Left kidney (tissue), 2 donors: ENCODE measurements around the gene ZBTB3. TPM values are rescaled to one million over a fixed set of nuclear protein-coding genes. Genes with fewer than 3 reads are reported as not detected.
A peak's percentile ranks its signal among the peaks of the same experiment; 100 is the strongest.
"Not testable (repeated sequence)": the region's sequence is repeated elsewhere in the genome, so short reads cannot be mapped to it uniquely, and the experiment has no call there.

Source experiments
- DNase-seq: peaks from one replicate; pipeline ENCODE4 v3.0.0-alpha.2; 2013
- polyA plus RNA-seq: library from polyadenylated mRNA; unstranded; fragments of 120-200 nt; gene quantifications from one replicate; pipeline ENCODE4 v1.2.1, GENCODE V29; 2013; ENCODE audit not compliant: insufficient read length

The ZBTB3 gene
- polyA plus RNA-seq, 1 donor: 8.1 TPM

GRCh38 chr11:62716206-62716605 lies 37.8 kb downstream of the ZBTB3 start:
- no peak for DNase-seq

GRCh38 chr11:62715150-62716130 lies 38.5 kb downstream of the ZBTB3 start:
- no peak for DNase-seq

GRCh38 chr11:62713343-62713742 lies 40.6 kb downstream of the ZBTB3 start:
- DNase-seq: no peak

GRCh38 chr11:62712861-62713260 lies 41.1 kb downstream of the ZBTB3 start:
- no peak for DNase-seq

- DNase-seq: no peak
Observed at GRCh38 chr11:62712276-62712812, 41.6 kb downstream of the ZBTB3 start.

GRCh38 chr11:62710001-62710345 lies 44.0 kb downstream of the ZBTB3 start:
- DNase-seq: no peak

GRCh38 chr11:62709247-62710000 lies 44.5 kb downstream of the ZBTB3 start:
- peak; percentile 99 for DNase-seq

- no peak for DNase-seq
Observed at GRCh38 chr11:62708793-62709192, 45.2 kb downstream of the ZBTB3 start.

GRCh38 chr11:62708392-62708791 lies 45.6 kb downstream of the ZBTB3 start:
- DNase-seq: no peak

GRCh38 chr11:62707277-62707861 lies 46.6 kb downstream of the ZBTB3 start, which contains the start of the genes BSCL2 and GNG3:
BSCL2 (minus strand) TSS chr11:62707424; CDS start chr11:62707195, 229 bp downstream.
GNG3 (plus strand) TSS chr11:62707676; CDS start chr11:62708296, 620 bp downstream.
- DNase-seq: peak; percentile 88

- no peak for DNase-seq
Observed at GRCh38 chr11:62706850-62707247, 47.1 kb downstream of the ZBTB3 start.

- DNase-seq: peak; percentile 91
Observed at GRCh38 chr11:62705880-62706849, 47.8 kb downstream of the ZBTB3 start.

GRCh38 chr11:62705413-62705812 lies 48.5 kb downstream of the ZBTB3 start:
- no peak for DNase-seq

GRCh38 chr11:62703921-62704320 lies 50.0 kb downstream of the ZBTB3 start:
- not testable (repeated sequence) for DNase-seq

- DNase-seq: no peak
Observed at GRCh38 chr11:62702246-62702645, 51.7 kb downstream of the ZBTB3 start.

Other genes starting within 250 kb of the ZBTB3 start
- gene AHNAK, start 207.4 kb downstream of the ZBTB3 start, polyA plus RNA-seq: 199 TPM
- 2,043 TPM for gene EEF1G, start 180.3 kb downstream of the ZBTB3 start, polyA plus RNA-seq
- 24.8 TPM for gene TUT1, start 162.6 kb downstream of the ZBTB3 start, polyA plus RNA-seq
- 108 TPM for gene MTA2, start 152.3 kb downstream of the ZBTB3 start, polyA plus RNA-seq
- 36.4 TPM for gene EML3, start 141.4 kb downstream of the ZBTB3 start, polyA plus RNA-seq
- gene ROM1, start 140.9 kb downstream of the ZBTB3 start, polyA plus RNA-seq: 3.5 TPM
- gene B3GAT3, start 132.2 kb downstream of the ZBTB3 start, polyA plus RNA-seq: 26.3 TPM
- gene GANAB, start 107.5 kb downstream of the ZBTB3 start, polyA plus RNA-seq: 395 TPM
- gene INTS5, start 100.9 kb downstream of the ZBTB3 start, polyA plus RNA-seq: 17.8 TPM
- 59.0 TPM for gene C11orf98, start 89.0 kb downstream of the ZBTB3 start, polyA plus RNA-seq
- 5.9 TPM for gene CSKMT, start 88.8 kb downstream of the ZBTB3 start, polyA plus RNA-seq
- 7.5 TPM for gene UQCC3, start 82.5 kb downstream of the ZBTB3 start, polyA plus RNA-seq
- 9.0 TPM for gene LBHD1, start 81.9 kb downstream of the ZBTB3 start, polyA plus RNA-seq
- 140 TPM for gene UBXN1, start 75.1 kb downstream of the ZBTB3 start, polyA plus RNA-seq
- gene LRRN4CL, start 64.6 kb downstream of the ZBTB3 start, polyA plus RNA-seq: 0.78 TPM
- gene BSCL2, start 46.7 kb downstream of the ZBTB3 start, polyA plus RNA-seq: 68.3 TPM
- gene GNG3, start 46.5 kb downstream of the ZBTB3 start, polyA plus RNA-seq: 2.5 TPM
- gene HNRNPUL2, start 26.7 kb downstream of the ZBTB3 start, polyA plus RNA-seq: 101 TPM
- 43.1 TPM for gene TTC9C, start 25.7 kb downstream of the ZBTB3 start, polyA plus RNA-seq
- 145 TPM for gene POLR2G, start 7.4 kb upstream of the ZBTB3 start, polyA plus RNA-seq
- gene TAF6L, start 17.2 kb upstream of the ZBTB3 start, polyA plus RNA-seq: 39.8 TPM
- 66.4 TPM for gene TMEM179B, start 33.2 kb upstream of the ZBTB3 start, polyA plus RNA-seq
- 25.0 TPM for gene TMEM223, start 37.8 kb upstream of the ZBTB3 start, polyA plus RNA-seq
- 136 TPM for gene NXF1, start 51.3 kb upstream of the ZBTB3 start, polyA plus RNA-seq
- gene STX5, start 77.9 kb upstream of the ZBTB3 start, polyA plus RNA-seq: 51.3 TPM
- gene TEX54, start 78.7 kb upstream of the ZBTB3 start, polyA plus RNA-seq: not detected
- 42.1 TPM for gene WDR74, start 85.4 kb upstream of the ZBTB3 start, polyA plus RNA-seq
- gene SLC3A2, start 126.7 kb upstream of the ZBTB3 start, polyA plus RNA-seq: 193 TPM
- not detected for gene CHRM1, start 167.2 kb upstream of the ZBTB3 start, polyA plus RNA-seq
- gene SLC22A6, start 230.8 kb upstream of the ZBTB3 start, polyA plus RNA-seq: 29.4 TPM